Ishikawa (cell line): ENCODE results near the gene CNTNAP2.

Experiments used
- CEBPB ChIP-seq: IDR thresholded peaks from 2 replicates; pipeline ENCODE4 v1.6.1; 2012
- CREB1 ChIP-seq: IDR thresholded peaks from 2 replicates; pipeline ENCODE4 v1.6.1; 2012; ENCODE audit warnings: low read depth
- EGR1 ChIP-seq: IDR thresholded peaks from 2 replicates; pipeline ENCODE4 v1.6.1; 2012
- EP300 ChIP-seq: IDR thresholded peaks from 2 replicates; pipeline ENCODE4 v1.6.1; 2012; ENCODE audit warnings: borderline replicate concordance
- FOXM1 ChIP-seq: IDR thresholded peaks from 2 replicates; pipeline ENCODE4 v1.6.1; 2012; ENCODE audit warnings: low read depth, borderline replicate concordance
- NFIC ChIP-seq: IDR thresholded peaks from 2 replicates; pipeline ENCODE4 v1.6.1; 2012
- RAD21 ChIP-seq: IDR thresholded peaks from 2 replicates; pipeline ENCODE4 v1.6.1; 2012; ENCODE audit warnings: low read depth
- TAF1 ChIP-seq: IDR thresholded peaks from 2 replicates; pipeline ENCODE4 v1.6.1; 2012; ENCODE audit warnings: low read depth, mild to moderate bottlenecking
- TCF12 ChIP-seq: IDR thresholded peaks from 2 replicates; pipeline ENCODE4 v1.6.1; 2012; ENCODE audit warnings: low read depth
- TEAD4 ChIP-seq: IDR thresholded peaks from 2 replicates; pipeline ENCODE4 v1.6.1; 2012
- YY1 ChIP-seq: IDR thresholded peaks from 2 replicates; pipeline ENCODE4 v1.6.1; 2012; ENCODE audit warnings: low read depth
- ZBTB7A ChIP-seq: IDR thresholded peaks from 2 replicates; pipeline ENCODE4 v1.6.1; 2012; ENCODE audit warnings: low read depth
- TF ChIP-seq, protein P1 (sequence below): IDR thresholded peaks from 2 replicates; pipeline ENCODE4 v1.6.1; 2012
- TF ChIP-seq, protein P2 (sequence below): IDR thresholded peaks from 2 replicates; pipeline ENCODE4 v1.6.1; 2012; ENCODE audit warnings: low read depth, mild to moderate bottlenecking
- TF ChIP-seq, protein P3 (sequence below): IDR thresholded peaks from 2 replicates; pipeline ENCODE4 v1.6.1; 2012

CNTNAP2 gene

DNA sequence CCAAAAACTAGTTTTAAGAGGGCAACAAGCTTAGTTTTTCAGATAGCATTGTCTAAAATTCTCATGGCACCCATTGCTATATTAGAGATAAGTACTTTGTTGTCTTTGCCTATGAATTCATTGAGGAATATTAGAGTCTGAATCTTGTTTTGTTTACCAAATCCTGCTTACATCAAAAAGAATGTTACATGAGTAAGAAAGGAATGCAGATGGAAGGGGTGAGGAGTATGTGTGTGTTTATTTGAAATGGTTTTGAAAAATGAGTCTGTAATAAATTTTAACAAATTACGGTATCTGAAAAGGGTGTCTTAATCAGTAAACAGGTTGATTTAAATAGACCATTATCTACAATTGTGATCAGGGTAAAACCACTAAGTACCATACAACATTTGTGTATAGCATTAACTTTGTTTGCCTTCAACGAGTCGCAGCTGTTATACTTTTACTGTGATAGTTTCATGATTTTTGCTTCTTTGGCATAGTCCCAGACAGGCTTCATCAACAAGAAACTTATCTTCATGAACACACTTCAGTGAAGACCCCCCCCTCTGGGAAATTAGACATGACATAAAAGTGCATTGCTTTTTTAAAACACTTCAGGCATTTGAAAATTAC is 1290.0 kb downstream of the CNTNAP2 start:
- TF ChIP-seq RAD21 = no peak
- TF ChIP-seq, protein P1, sequence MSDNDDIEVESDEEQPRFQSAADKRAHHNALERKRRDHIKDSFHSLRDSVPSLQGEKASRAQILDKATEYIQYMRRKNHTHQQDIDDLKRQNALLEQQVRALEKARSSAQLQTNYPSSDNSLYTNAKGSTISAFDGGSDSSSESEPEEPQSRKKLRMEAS = no peak
- no peak for TF ChIP-seq NFIC
- TF ChIP-seq CEBPB = no peak
- no peak for TF ChIP-seq ZBTB7A
- TF ChIP-seq, protein P2, sequence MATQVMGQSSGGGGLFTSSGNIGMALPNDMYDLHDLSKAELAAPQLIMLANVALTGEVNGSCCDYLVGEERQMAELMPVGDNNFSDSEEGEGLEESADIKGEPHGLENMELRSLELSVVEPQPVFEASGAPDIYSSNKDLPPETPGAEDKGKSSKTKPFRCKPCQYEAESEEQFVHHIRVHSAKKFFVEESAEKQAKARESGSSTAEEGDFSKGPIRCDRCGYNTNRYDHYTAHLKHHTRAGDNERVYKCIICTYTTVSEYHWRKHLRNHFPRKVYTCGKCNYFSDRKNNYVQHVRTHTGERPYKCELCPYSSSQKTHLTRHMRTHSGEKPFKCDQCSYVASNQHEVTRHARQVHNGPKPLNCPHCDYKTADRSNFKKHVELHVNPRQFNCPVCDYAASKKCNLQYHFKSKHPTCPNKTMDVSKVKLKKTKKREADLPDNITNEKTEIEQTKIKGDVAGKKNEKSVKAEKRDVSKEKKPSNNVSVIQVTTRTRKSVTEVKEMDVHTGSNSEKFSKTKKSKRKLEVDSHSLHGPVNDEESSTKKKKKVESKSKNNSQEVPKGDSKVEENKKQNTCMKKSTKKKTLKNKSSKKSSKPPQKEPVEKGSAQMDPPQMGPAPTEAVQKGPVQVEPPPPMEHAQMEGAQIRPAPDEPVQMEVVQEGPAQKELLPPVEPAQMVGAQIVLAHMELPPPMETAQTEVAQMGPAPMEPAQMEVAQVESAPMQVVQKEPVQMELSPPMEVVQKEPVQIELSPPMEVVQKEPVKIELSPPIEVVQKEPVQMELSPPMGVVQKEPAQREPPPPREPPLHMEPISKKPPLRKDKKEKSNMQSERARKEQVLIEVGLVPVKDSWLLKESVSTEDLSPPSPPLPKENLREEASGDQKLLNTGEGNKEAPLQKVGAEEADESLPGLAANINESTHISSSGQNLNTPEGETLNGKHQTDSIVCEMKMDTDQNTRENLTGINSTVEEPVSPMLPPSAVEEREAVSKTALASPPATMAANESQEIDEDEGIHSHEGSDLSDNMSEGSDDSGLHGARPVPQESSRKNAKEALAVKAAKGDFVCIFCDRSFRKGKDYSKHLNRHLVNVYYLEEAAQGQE = no peak
- TF ChIP-seq TCF12 = no peak
- TF ChIP-seq EGR1 = no peak
- no peak for TF ChIP-seq TAF1
- TF ChIP-seq YY1 = no peak
- TF ChIP-seq CREB1 = no peak
- TF ChIP-seq, protein P3, sequence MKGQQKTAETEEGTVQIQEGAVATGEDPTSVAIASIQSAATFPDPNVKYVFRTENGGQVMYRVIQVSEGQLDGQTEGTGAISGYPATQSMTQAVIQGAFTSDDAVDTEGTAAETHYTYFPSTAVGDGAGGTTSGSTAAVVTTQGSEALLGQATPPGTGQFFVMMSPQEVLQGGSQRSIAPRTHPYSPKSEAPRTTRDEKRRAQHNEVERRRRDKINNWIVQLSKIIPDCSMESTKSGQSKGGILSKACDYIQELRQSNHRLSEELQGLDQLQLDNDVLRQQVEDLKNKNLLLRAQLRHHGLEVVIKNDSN = no peak

DNA sequence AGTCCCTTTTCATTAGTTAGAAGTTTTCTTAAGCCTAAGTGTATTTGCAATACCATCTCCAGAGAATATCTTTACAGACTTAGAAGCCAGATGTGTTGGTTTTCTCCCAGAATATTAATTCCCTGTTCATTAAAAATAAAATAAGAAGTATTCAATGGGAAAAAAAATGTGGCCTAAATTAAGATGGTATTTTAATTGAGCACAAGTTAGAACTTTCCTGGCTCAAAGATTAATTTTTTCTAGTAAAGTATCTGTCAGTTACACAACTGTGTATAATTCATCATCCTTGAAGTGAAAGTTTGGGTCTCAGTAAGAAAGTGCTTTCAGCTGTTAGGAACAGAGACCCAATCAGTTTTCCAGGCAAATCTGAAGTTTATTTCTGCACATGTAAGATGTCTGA is 1294.5 kb downstream of the CNTNAP2 start:
- no peak for TF ChIP-seq ZBTB7A

DNA sequence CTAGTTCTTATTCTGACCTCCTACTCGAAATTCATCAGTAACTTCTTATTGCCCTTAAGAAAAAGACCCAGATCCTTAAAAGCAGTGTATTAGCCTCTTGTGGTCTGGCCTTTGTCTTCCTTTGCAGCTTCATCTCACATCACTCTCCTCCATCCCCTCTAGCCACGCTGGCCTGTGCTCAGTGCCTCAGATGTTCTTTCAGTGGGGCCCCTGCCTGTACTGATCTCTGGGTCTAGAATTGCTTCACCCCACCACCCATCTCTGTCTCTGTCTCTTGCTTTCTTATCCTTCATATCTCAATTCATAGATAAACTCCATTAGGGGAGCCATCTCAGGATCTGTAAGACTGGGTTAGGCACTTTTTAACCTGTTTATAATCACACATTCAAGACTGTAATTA is 1295.5 kb downstream of the CNTNAP2 start:
- TF ChIP-seq CEBPB (no peak), TEAD4 (no peak)
- TF ChIP-seq, protein P2 = no peak

DNA sequence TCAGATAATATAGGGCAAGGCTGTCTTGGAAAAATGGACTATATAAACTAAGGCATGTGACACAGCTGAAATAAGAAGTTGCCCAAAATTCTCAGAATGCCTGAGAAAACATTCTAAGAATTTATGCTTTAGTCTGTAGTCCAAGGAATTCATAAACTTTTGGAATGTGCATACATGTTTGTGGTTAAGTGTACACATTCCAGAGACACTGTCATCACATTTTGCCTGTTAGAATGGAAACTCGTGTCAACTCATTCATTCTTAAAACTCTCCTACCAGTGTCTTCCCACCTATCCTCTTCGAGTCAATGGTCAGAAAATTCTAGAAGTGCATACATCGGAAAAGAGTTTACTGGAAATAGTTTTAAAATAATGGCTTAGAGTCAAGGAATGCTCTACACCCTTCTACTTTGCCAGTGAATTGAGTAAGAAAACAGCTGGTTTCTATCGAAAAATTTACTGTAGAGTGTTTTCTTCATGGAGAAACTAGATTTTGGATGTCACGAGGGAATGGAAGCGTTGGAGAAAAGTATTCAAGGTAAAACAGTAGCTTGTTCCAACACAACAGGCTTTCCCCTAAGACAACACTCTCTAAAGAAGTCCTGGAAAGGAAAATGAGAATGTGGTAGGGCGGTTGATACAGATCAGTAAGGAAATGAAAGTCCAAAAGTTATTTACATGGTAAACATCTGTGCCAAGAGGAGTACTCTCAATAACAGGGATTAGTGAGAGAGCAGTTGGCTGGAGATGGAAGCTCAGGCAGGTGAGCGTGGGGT is 1296.4 kb downstream of the CNTNAP2 start:
- TF ChIP-seq NFIC = no peak
- no peak for TF ChIP-seq RAD21
- no peak for TF ChIP-seq TCF12
- TF ChIP-seq TEAD4 = 0 out of 2 replicates have a peak, but pooled peaks have one; percentile 17
- TF ChIP-seq, protein P1 = no peak
- TF ChIP-seq FOXM1 = no peak

DNA sequence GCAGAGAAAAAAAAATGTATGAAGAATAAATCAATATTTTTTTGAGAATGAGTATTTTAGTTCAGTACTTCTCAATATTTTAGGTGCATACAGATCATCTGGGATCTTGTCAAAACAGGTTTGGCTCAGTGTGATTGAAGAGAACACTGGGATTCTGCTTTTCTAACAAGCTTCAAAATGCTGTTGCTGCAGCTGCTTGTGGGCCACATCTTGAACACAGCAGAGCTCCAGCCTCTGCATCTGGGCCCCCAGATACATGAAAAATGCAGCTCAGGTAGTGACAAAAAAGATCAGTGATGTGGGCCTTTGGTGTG is 1296.9 kb downstream of the CNTNAP2 start:
- TF ChIP-seq NFIC (no peak), FOXM1 (no peak), YY1 (no peak), CEBPB (no peak), TAF1 (no peak), CREB1 (no peak), EP300 (no peak)
- TF ChIP-seq, protein P1 = no peak
- TF ChIP-seq, protein P2 = no peak
- TF ChIP-seq, protein P3 = no peak
